ENCODE measurements around the gene RHBDL3. TPM values are rescaled to one million over a fixed set of nuclear protein-coding genes. Genes with fewer than 3 reads are reported as not detected.

The RHBDL3 gene
- total and polyA plus RNA-seq, 2 of the 8 experiments (the other 6 are each of a cell fraction or from before 2014, with no cell fraction given), result 9.6 to 12.2 TPM

DNA sequence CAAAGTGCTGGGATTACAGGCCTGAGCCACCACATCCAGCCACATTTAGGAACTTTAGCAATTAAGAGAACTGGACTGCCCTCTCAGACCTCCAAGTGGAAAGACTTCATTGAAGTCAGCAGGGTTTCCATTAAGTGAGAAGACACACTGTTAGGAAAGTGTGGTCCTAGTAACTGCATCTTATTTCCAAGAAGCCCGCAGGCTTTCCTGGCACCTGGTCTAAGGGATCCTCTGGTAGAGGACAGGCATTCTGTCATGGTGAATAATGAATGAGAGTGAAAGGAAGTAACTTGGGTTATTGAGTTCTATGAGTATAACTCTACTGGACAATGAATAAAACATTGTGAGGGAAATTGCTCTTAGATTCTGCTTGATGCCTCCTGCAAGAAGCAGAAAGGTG is 62.3 kb downstream of the RHBDL3 start (continued):
- TF ChIP-seq ATF2 (IDR thresholded peaks at IDR 0.05; ENCODE audit: low read length), result no peak
- no peak for TF ChIP-seq JUN (IDR thresholded peaks at IDR 0.05; ENCODE audit: low read depth, low read length)
- no peak for TF ChIP-seq RBBP5 (IDR thresholded peaks at IDR 0.05; ENCODE audit: borderline replicate concordance, low read depth, low read length)
- TF ChIP-seq NRF1 (IDR thresholded peaks at IDR 0.05; ENCODE audit: low read depth, low read length), result no peak
- no peak for TF ChIP-seq TEAD4 (IDR thresholded peaks at IDR 0.05; ENCODE audit: low read depth, low read length)
- no peak for TF ChIP-seq CHD2 (IDR thresholded peaks at IDR 0.05; ENCODE audit: low read length)
